Measurements from ENCODE around the gene TAF1C. TPM values are rescaled to one million over a fixed set of nuclear protein-coding genes. Genes with fewer than 3 reads are reported as not detected.

Gene TAF1C
- total and polyA plus RNA-seq, 2 experiments from 2014 or later = 37.2 to 57.4 TPM

DNA sequence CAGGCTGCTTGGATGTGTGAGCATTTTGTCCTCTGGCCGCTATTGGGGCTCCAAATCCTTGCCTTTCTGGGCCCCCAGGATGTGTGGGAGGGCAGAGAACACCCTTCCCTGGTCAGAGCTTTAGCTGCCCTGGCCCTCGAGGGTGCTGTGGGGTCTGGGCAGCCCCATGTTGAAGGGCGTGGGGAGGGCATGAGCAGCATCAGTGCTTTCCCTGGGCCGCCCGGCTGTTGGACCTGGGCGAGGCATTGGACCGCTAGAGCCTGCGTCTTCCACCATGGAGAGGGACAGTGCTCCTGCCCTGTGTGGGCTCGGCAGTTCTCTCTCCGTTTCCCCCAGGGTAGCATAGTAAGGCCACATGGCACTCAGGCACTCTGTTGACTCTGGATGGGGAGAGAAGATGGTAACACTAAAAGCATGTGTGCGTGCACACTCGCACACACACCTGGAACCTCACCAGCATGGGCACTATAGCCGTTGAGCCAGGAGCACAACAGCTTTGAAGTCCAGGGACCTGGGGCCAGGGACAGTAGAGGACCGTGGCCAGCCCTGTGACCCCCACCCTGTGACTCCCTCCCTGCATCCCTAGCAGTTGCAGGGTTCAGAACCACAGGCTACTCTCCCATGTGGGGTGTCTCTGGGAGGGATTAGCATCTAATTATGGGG, 10.7 kb upstream of the TAF1C start:
- Mint-ChIP-seq H3K27ac (no peak overlapping the region), H3K36me3 (ENCODE audit: low read depth) (no peaks in the 10 kb centered on the region), H3K9me3 (no peaks in the 10 kb centered on the region), H3K4me3 (no peak overlapping the region), H3K27me3 (ENCODE audit: insufficient read depth, low read depth, poor library complexity) (peaks cover 14% of the 10 kb centered on the region), H3K4me1 (peaks cover 22% of the 10 kb centered on the region)
- Histone ChIP-seq H3K4me1 (ENCODE audit: insufficient read depth) (no peaks in the 10 kb centered on the region), H3K27ac (ENCODE audit: low read depth) (no peak overlapping the region), H3F3A (replicated peaks; ENCODE audit: low read depth) (no peaks in the 10 kb centered on the region), H3K27me3 (ENCODE audit: insufficient read depth) (no peaks in the 10 kb centered on the region), H3K4me2 (no peak overlapping the region), H3K4me3 (no peak overlapping the region), H3K9me2 (ENCODE audit: insufficient read depth) (no peaks in the 10 kb centered on the region), H3K79me2 (replicated peaks; ENCODE audit: insufficient read depth) (no peaks in the 10 kb centered on the region), H3K36me3 (ENCODE audit: insufficient read depth) (no peaks in the 10 kb centered on the region), H4K20me1 (replicated peaks; ENCODE audit: insufficient read depth) (no peaks in the 10 kb centered on the region), H2AFZ (no peak overlapping the region)
- TF ChIP-seq ZNF114 (CRISPR knock-in tag; IDR thresholded peaks at IDR 0.05) (no peak), EZH2phosphoT487 (IDR thresholded peaks at IDR 0.05; ENCODE audit: unreplicated experiment) (no peak)
- TF ChIP-seq, protein P1, sequence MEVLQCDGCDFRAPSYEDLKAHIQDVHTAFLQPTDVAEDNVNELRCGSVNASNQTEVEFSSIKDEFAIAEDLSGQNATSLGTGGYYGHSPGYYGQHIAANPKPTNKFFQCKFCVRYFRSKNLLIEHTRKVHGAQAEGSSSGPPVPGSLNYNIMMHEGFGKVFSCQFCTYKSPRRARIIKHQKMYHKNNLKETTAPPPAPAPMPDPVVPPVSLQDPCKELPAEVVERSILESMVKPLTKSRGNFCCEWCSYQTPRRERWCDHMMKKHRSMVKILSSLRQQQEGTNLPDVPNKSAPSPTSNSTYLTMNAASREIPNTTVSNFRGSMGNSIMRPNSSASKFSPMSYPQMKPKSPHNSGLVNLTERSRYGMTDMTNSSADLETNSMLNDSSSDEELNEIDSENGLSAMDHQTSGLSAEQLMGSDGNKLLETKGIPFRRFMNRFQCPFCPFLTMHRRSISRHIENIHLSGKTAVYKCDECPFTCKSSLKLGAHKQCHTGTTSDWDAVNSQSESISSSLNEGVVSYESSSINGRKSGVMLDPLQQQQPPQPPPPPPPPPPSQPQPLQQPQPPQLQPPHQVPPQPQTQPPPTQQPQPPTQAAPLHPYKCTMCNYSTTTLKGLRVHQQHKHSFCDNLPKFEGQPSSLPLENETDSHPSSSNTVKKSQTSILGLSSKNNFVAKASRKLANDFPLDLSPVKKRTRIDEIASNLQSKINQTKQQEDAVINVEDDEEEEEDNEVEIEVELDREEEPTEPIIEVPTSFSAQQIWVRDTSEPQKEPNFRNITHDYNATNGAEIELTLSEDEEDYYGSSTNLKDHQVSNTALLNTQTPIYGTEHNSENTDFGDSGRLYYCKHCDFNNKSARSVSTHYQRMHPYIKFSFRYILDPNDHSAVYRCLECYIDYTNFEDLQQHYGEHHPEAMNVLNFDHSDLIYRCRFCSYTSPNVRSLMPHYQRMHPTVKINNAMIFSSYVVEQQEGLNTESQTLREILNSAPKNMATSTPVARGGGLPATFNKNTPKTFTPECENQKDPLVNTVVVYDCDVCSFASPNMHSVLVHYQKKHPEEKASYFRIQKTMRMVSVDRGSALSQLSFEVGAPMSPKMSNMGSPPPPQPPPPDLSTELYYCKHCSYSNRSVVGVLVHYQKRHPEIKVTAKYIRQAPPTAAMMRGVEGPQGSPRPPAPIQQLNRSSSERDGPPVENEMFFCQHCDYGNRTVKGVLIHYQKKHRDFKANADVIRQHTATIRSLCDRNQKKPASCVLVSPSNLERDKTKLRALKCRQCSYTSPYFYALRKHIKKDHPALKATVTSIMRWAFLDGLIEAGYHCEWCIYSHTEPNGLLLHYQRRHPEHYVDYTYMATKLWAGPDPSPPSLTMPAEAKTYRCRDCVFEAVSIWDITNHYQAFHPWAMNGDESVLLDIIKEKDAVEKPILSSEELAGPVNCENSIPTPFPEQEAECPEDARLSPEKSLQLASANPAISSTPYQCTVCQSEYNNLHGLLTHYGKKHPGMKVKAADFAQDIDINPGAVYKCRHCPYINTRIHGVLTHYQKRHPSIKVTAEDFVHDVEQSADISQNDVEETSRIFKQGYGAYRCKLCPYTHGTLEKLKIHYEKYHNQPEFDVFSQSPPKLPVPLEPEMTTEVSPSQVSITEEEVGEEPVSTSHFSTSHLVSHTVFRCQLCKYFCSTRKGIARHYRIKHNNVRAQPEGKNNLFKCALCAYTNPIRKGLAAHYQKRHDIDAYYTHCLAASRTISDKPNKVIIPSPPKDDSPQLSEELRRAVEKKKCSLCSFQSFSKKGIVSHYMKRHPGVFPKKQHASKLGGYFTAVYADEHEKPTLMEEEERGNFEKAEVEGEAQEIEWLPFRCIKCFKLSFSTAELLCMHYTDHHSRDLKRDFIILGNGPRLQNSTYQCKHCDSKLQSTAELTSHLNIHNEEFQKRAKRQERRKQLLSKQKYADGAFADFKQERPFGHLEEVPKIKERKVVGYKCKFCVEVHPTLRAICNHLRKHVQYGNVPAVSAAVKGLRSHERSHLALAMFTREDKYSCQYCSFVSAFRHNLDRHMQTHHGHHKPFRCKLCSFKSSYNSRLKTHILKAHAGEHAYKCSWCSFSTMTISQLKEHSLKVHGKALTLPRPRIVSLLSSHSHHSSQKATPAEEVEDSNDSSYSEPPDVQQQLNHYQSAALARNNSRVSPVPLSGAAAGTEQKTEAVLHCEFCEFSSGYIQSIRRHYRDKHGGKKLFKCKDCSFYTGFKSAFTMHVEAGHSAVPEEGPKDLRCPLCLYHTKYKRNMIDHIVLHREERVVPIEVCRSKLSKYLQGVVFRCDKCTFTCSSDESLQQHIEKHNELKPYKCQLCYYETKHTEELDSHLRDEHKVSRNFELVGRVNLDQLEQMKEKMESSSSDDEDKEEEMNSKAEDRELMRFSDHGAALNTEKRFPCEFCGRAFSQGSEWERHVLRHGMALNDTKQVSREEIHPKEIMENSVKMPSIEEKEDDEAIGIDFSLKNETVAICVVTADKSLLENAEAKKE (CRISPR knock-in tag; IDR thresholded peaks at IDR 0.05) = no peak
- TF ChIP-seq, protein P2, sequence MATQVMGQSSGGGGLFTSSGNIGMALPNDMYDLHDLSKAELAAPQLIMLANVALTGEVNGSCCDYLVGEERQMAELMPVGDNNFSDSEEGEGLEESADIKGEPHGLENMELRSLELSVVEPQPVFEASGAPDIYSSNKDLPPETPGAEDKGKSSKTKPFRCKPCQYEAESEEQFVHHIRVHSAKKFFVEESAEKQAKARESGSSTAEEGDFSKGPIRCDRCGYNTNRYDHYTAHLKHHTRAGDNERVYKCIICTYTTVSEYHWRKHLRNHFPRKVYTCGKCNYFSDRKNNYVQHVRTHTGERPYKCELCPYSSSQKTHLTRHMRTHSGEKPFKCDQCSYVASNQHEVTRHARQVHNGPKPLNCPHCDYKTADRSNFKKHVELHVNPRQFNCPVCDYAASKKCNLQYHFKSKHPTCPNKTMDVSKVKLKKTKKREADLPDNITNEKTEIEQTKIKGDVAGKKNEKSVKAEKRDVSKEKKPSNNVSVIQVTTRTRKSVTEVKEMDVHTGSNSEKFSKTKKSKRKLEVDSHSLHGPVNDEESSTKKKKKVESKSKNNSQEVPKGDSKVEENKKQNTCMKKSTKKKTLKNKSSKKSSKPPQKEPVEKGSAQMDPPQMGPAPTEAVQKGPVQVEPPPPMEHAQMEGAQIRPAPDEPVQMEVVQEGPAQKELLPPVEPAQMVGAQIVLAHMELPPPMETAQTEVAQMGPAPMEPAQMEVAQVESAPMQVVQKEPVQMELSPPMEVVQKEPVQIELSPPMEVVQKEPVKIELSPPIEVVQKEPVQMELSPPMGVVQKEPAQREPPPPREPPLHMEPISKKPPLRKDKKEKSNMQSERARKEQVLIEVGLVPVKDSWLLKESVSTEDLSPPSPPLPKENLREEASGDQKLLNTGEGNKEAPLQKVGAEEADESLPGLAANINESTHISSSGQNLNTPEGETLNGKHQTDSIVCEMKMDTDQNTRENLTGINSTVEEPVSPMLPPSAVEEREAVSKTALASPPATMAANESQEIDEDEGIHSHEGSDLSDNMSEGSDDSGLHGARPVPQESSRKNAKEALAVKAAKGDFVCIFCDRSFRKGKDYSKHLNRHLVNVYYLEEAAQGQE (IDR thresholded peaks at IDR 0.05; ENCODE audit: unreplicated experiment) = no peak
- DNase-seq (ENCODE audit: low spot score) (no peak), ATAC-seq (no peak)

All from GM23338 (cell line).